Measurements from ENCODE around the gene PTPRG.

The PTPRG gene

GRCh38 chr3:61946570-61947324 lies 385.4 kb downstream of the PTPRG start:
- no peak for TF ChIP-seq SIN3A (IDR thresholded peaks at IDR 0.05; ENCODE audit: borderline replicate concordance, insufficient read depth, low read length)
- TF ChIP-seq POLR2AphosphoS5 (IDR thresholded peaks at IDR 0.05; ENCODE audit: low read depth, low read length), result no peak
- no peak for TF ChIP-seq TAF1 (IDR thresholded peaks at IDR 0.05; ENCODE audit: borderline replicate concordance, insufficient read depth, low read length)
- TF ChIP-seq FOXP2 (optimal IDR thresholded peaks at IDR 0.05; ENCODE audit: borderline replicate concordance, extremely low read depth, extremely low read length, insufficient read depth), result no peak
- TF ChIP-seq REST (IDR thresholded peaks at IDR 0.05; ENCODE audit: insufficient read depth in 1 of 2, low read depth in 2 of 2, low read length in 2 of 2), result no peak

GRCh38 chr3:61947456-61947855 lies 386.1 kb downstream of the PTPRG start:
- no peak for TF ChIP-seq SIN3A (IDR thresholded peaks at IDR 0.05; ENCODE audit: borderline replicate concordance, insufficient read depth, low read length)
- no peak for TF ChIP-seq POLR2AphosphoS5 (IDR thresholded peaks at IDR 0.05; ENCODE audit: low read depth, low read length)
- TF ChIP-seq REST (IDR thresholded peaks at IDR 0.05; ENCODE audit: insufficient read depth in 1 of 2, low read depth in 2 of 2, low read length in 2 of 2), result no peak
- no peak for TF ChIP-seq TAF1 (IDR thresholded peaks at IDR 0.05; ENCODE audit: borderline replicate concordance, insufficient read depth, low read length)
- TF ChIP-seq FOXP2 (optimal IDR thresholded peaks at IDR 0.05; ENCODE audit: borderline replicate concordance, extremely low read depth, extremely low read length, insufficient read depth), result no peak

GRCh38 chr3:61948699-61949305 lies 387.4 kb downstream of the PTPRG start:
- TF ChIP-seq TAF1 (IDR thresholded peaks at IDR 0.05; ENCODE audit: borderline replicate concordance, insufficient read depth, low read length) (no peak), POLR2AphosphoS5 (IDR thresholded peaks at IDR 0.05; ENCODE audit: low read depth, low read length) (no peak), REST (IDR thresholded peaks at IDR 0.05; ENCODE audit: insufficient read depth in 1 of 2, low read depth in 2 of 2, low read length in 2 of 2) (no peak), FOXP2 (optimal IDR thresholded peaks at IDR 0.05; ENCODE audit: borderline replicate concordance, extremely low read depth, extremely low read length, insufficient read depth) (no peak), SIN3A (IDR thresholded peaks at IDR 0.05; ENCODE audit: borderline replicate concordance, insufficient read depth, low read length) (no peak)

GRCh38 chr3:61954097-61954540 lies 392.7 kb downstream of the PTPRG start:
- TF ChIP-seq TAF1 (IDR thresholded peaks at IDR 0.05; ENCODE audit: borderline replicate concordance, insufficient read depth, low read length) (no peak), REST (IDR thresholded peaks at IDR 0.05; ENCODE audit: insufficient read depth in 1 of 2, low read depth in 2 of 2, low read length in 2 of 2) (no peak), POLR2AphosphoS5 (IDR thresholded peaks at IDR 0.05; ENCODE audit: low read depth, low read length) (no peak), FOXP2 (optimal IDR thresholded peaks at IDR 0.05; ENCODE audit: borderline replicate concordance, extremely low read depth, extremely low read length, insufficient read depth) (no peak), SIN3A (IDR thresholded peaks at IDR 0.05; ENCODE audit: borderline replicate concordance, insufficient read depth, low read length) (no peak)

Data from PFSK-1 (cell line).